Thyroid gland (tissue), 4 donors: ENCODE measurements around the gene RARB. TPM values are rescaled to one million over a fixed set of nuclear protein-coding genes. Genes with fewer than 3 reads are reported as not detected.

ENCODE experiments used
- DNase-seq, 2 donors: peaks; one replicate each; pipeline ENCODE4 v3.0.0-alpha.2; 2019
- H3K27ac ChIP-seq, 3 donors: fragments of 200-600 bp; sonication (generic); 1 replicate in 2 of 3; 2 replicates in 1 of 3; pipeline ENCODE4 v1.5.1; 2016 to 2019; ENCODE audit warnings: mild to moderate bottlenecking in 1 of 3, moderate library complexity in 1 of 3
- H3K27me3 ChIP-seq: fragments of 200-600 bp; sonication (generic); one replicate; pipeline ENCODE4 v1.5.1; 2019
- H3K36me3 ChIP-seq, 2 donors: fragments of 200-600 bp; sonication (generic); one replicate each; pipeline ENCODE4 v1.5.1; 2016 to 2019
- H3K4me1 ChIP-seq, 2 donors: fragments of 200-600 bp; sonication (generic); one replicate each; pipeline ENCODE4 v1.5.1; 2017 to 2019
- H3K4me3 ChIP-seq, 3 donors: fragments of 200-600 bp; sonication (generic); replicated peaks in 1 of 3; 1 replicate in 2 of 3; 2 replicates in 1 of 3; pipeline ENCODE4 v1.5.1; 2016; ENCODE audit warnings: mild to moderate bottlenecking in 1 of 3
- H3K9me3 ChIP-seq: fragments of 200-600 bp; sonication (generic); one replicate; pipeline ENCODE4 v1.5.1; 2017
- POLR2A ChIP-seq, 2 donors: fragments of 450-650 bp; IDR thresholded peaks; one replicate each; pipeline ENCODE4 v1.6.1; 2017; ENCODE audit warnings: antibody characterized with exemption in 2 of 2, mild to moderate bottlenecking in 2 of 2, moderate library complexity in 1 of 2
- WGBS, 2 donors: methylation state at CpG; one replicate each; pipeline ENCODE4 v1.1.5; 2017; 5-methylcytosine and 5-hydroxymethylcytosine counted together
- intact Hi-C: fragments of 100-400 bp; cut with DNase I; formaldehyde crosslinking; loops from one replicate; pipeline ENCODE4 v1.15.1; 2023
- total RNA-seq, 4 donors: library from RNA; depleted of rRNA; stranded (reverse); fragments of >200 nt; gene quantifications; one replicate each; pipeline ENCODE4 v1.2.3, GENCODE V29; 2016
- TF ChIP-seq, protein P1 (sequence below), 6 experiments: fragments of 200-600 bp in 3 of 6; fragments of 450-650 bp in 3 of 6; sonication (generic) in 3 of 6; IDR thresholded peaks; one replicate each; pipeline ENCODE4 v1.5.1; 2016 to 2019; ENCODE audit warnings: antibody characterized with exemption in 6 of 6, mild to moderate bottlenecking in 2 of 6, inconsistent platforms in 1 of 6, moderate library complexity in 1 of 6

RARB gene
- total RNA-seq, 4 donors from 2014 or later = 13.6 to 31.5 (median 20.5) TPM

DNA sequence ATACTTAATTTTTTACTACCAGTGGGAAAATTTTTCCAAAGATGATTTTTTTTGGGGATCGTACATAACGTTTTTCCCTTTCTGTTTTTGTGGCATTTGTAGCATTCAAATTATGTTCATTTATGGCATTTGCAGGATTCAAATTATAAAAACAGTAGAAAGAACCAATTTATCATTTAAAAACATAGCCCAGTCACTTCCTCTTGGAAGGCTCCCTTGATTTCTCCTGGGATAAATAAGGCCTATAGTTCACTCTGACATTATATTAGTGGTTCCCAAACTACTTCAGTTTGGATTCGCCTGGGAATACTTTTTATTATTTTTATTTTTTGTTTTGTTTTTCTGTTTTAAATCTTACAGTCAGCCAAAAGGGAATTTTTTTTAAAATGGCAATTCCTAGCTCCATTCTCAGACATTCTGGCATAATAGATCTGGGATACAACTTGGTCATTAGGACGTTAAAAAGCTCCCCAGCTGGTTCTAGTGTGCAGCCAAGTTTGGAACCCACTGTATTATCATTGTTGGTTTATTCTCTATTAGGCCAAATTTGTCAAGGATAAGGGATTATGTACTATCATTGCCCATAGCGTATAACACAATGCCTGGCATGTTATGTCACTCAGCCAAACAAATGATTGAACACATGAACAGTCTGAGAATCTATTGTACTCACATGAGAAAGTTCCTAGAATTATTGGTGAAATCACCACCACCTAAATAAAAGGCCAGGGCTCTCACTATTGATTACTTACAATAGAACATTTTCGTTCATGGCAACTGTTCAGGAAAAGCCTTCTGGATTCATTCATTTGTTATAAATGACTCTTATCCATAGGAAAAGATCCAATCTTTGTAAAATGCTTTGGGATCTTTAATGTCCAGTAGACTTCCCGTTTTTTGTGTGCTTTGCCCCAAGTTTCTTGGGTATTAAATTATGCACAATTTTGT, 28.9 kb downstream of the RARB start:
- intact Hi-C loops = no loop called here
- no peak for DNase-seq
- H3K4me1 ChIP-seq = peaks cover 43 to 62% of the 10 kb centered on the region in 2 donors

DNA sequence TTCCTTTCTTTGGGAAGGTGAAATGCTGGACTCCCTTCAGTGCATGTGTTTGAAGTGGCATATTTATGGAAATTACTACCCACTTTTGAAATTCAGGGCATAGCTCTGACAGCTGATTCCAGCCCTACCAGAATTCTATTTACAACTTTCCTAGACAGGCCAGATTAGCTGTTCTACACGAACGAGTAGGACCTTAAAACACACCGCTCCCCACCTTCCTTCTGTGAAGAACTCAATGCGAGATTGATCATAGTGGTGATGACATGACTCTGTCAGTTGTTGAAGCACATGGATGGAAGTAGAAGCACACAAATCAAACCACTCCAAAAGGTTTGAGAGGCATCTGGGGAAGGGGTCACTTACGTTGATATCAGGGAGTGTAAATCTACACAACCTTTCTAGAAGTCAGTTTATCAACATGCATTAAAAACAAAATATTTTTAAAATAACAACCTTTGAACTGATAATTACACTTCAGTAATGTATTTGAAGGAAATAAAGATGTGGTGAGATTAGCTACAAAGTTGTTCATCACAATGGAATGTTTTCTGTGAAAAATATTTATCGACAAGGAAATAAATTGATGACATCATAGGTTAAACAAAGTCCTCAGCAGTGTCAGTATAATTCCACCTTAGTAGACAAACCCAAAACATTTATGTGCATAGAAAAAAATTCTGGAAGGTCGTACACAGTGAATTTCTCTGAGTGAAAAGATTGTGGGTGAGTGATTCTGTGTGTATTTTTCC, 29.8 kb downstream of the RARB start:
- H3K4me3 ChIP-seq = no peak overlapping the region
- 83 to 85% methylated on average over 7 of the region's 7 CpGs for WGBS, 2 donors
- intact Hi-C loops = no loop called here
- no peaks in the 10 kb centered on the region for H3K9me3 ChIP-seq
- no peaks in the 10 kb centered on the region for H3K36me3 ChIP-seq
- TF ChIP-seq, protein P1, sequence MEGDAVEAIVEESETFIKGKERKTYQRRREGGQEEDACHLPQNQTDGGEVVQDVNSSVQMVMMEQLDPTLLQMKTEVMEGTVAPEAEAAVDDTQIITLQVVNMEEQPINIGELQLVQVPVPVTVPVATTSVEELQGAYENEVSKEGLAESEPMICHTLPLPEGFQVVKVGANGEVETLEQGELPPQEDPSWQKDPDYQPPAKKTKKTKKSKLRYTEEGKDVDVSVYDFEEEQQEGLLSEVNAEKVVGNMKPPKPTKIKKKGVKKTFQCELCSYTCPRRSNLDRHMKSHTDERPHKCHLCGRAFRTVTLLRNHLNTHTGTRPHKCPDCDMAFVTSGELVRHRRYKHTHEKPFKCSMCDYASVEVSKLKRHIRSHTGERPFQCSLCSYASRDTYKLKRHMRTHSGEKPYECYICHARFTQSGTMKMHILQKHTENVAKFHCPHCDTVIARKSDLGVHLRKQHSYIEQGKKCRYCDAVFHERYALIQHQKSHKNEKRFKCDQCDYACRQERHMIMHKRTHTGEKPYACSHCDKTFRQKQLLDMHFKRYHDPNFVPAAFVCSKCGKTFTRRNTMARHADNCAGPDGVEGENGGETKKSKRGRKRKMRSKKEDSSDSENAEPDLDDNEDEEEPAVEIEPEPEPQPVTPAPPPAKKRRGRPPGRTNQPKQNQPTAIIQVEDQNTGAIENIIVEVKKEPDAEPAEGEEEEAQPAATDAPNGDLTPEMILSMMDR (IDR thresholded peaks at IDR 0.05) = no peak
- no peak for TF ChIP-seq POLR2A (IDR thresholded peaks at IDR 0.05)
- H3K27ac ChIP-seq = peak overlapping the region; percentile 37 to 85 (median 82)
- no peak for DNase-seq
- H3K4me1 ChIP-seq = peaks cover 44 to 62% of the 10 kb centered on the region in 2 donors
- no peaks in the 10 kb centered on the region for H3K27me3 ChIP-seq

More for the DNA sequence above, 28.9 kb downstream of the RARB start:
- WGBS, 2 donors = 81 to 84% methylated on average over 7 of the region's 7 CpGs
- no peaks in the 10 kb centered on the region for H3K27me3 ChIP-seq
- peak overlapping the region; percentile 37 to 85 (median 82) for H3K27ac ChIP-seq
- no peaks in the 10 kb centered on the region for H3K36me3 ChIP-seq
- TF ChIP-seq, protein P1 (IDR thresholded peaks at IDR 0.05) = no peak
- TF ChIP-seq POLR2A (IDR thresholded peaks at IDR 0.05) = no peak
- H3K9me3 ChIP-seq = no peaks in the 10 kb centered on the region
- no peak overlapping the region for H3K4me3 ChIP-seq

DNA sequence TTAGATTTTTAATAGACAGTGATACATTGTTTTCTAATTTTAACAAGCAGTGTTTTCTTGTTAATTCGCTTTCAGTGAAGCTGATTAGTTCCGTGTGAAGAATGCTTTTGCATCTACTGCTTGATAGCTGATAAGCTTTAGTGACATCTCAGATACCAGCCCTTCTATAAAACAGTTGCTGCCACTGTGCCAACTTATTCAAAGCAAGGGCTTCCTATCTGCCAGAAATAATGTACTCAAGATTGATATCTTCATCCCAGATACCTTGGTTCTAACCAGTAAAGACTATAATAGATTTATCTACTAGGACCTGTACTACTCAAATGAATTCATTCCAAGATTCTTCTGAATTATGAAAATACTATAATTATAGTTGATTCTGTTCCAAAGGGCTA, 30.4 kb downstream of the RARB start:
- WGBS, 2 donors = 78 to 84% methylated on average over 2 of the region's 2 CpGs
- Histone ChIP-seq H3K27me3 (no peaks in the 10 kb centered on the region), H3K27ac (peak overlapping the region in 1 of 3 donors; percentile 8), H3K9me3 (no peaks in the 10 kb centered on the region), H3K36me3 (no peaks in the 10 kb centered on the region), H3K4me3 (no peak overlapping the region), H3K4me1 (peaks cover 42 to 61% of the 10 kb centered on the region in 2 donors)
- TF ChIP-seq, protein P1 (IDR thresholded peaks at IDR 0.05) = no peak
- TF ChIP-seq POLR2A (IDR thresholded peaks at IDR 0.05) = no peak
- DNase-seq = no peak
- intact Hi-C loops = no loop called here

DNA sequence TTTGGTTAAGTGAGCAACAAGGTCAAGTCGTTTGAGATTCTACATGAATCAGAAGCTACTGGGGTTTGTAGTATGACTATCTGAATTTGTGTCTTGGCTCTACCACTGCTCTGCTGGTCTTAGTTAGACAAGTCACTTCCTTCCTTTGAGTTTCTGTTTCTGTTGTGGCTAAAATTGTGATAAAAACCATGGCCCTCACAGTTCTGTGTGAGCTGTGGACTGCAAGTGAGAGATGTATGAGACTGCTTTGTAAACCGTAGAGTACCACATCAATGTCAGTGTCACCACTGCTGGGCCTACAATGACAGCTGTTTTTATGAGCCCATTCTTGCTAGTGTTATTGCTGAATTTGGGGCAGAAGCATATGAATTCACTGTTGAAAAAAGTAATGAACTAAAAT, 32.7 kb downstream of the RARB start:
- intact Hi-C loops = no loop called here
- no peaks in the 10 kb centered on the region for H3K36me3 ChIP-seq
- no peaks in the 10 kb centered on the region for H3K27me3 ChIP-seq
- 68 to 86% methylated on average over 2 of the region's 2 CpGs for WGBS, 2 donors
- no peaks in the 10 kb centered on the region for H3K9me3 ChIP-seq
- no peak overlapping the region for H3K27ac ChIP-seq
- peaks cover 28 to 40% of the 10 kb centered on the region in 2 donors for H3K4me1 ChIP-seq
- TF ChIP-seq POLR2A (IDR thresholded peaks at IDR 0.05) = no peak
- TF ChIP-seq, protein P1 (IDR thresholded peaks at IDR 0.05) = no peak
- no peak for DNase-seq
- H3K4me3 ChIP-seq = no peak overlapping the region
